Measurements from ENCODE around the gene DLL1.

Gene DLL1

DNA sequence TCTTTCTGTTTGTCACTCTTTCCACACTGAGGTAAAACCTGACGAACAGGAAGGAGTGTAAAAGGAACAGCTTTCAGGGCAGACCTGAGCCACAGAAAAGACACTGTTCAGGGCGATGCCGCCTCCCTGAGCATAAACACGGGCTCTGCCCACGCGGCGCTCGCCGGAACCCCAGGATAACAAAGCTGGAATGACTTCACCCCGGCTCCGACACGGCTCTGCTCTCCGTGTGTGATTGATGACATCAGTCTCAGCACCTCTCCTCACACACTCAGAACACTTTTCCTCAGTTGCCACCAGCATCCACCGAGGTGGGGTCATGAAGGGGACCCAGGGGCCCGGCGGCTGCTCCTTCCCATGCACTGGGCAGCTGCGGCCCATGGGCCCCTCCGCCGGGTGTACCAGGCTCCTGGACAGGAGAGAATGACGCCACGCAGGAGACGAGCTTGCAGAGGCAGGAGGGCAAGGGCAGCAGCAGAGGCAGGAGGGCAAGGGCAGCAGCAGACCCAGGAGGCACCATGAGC lies 43.6 kb downstream of the DLL1 start:
- H3K4me3 ChIP-seq (replicated peaks; ENCODE audit: low read depth, low read length) = no peak overlapping the region
- TF ChIP-seq CTCF (IDR thresholded peaks at IDR 0.05; ENCODE audit: insufficient read depth, low read length, poor library complexity, severe bottlenecking) = no peak
- no peaks in the 10 kb centered on the region; the same call in 1 of the 2 replicates for H3K27me3 ChIP-seq (replicated peaks; ENCODE audit: control insufficient read depth, insufficient read depth, low read length)
- no peak for DNase-seq (ENCODE audit: extremely low read depth, insufficient read length)
- H3K36me3 ChIP-seq (ENCODE audit: control insufficient read depth, insufficient read depth, low read length) = no peaks in the 10 kb centered on the region

GRCh38 chr6:170245475-170245992 lies 45.3 kb downstream of the DLL1 start:
- DNase-seq (ENCODE audit: extremely low read depth, insufficient read length) = no peak
- Histone ChIP-seq H3K27me3 (replicated peaks; ENCODE audit: control insufficient read depth, insufficient read depth, low read length) (no peaks in the 10 kb centered on the region; the same call in 1 of the 2 replicates), H3K4me3 (replicated peaks; ENCODE audit: low read depth, low read length) (no peak overlapping the region), H3K36me3 (ENCODE audit: control insufficient read depth, insufficient read depth, low read length) (no peaks in the 10 kb centered on the region)
- no peak for TF ChIP-seq CTCF (IDR thresholded peaks at IDR 0.05; ENCODE audit: insufficient read depth, low read length, poor library complexity, severe bottlenecking)

- Histone ChIP-seq H3K27me3 (replicated peaks; ENCODE audit: control insufficient read depth, insufficient read depth, low read length) (no peaks in the 10 kb centered on the region; the same call in 1 of the 2 replicates), H3K4me3 (replicated peaks; ENCODE audit: low read depth, low read length) (no peak overlapping the region), H3K36me3 (ENCODE audit: control insufficient read depth, insufficient read depth, low read length) (no peaks in the 10 kb centered on the region)
- no peak for TF ChIP-seq CTCF (IDR thresholded peaks at IDR 0.05; ENCODE audit: insufficient read depth, low read length, poor library complexity, severe bottlenecking)
- no peak for DNase-seq (ENCODE audit: extremely low read depth, insufficient read length)
These were observed 46.0 kb downstream of the DLL1 start for GRCh38 chr6:170244721-170245474.

GRCh38 chr6:170243791-170244291 lies 47.0 kb downstream of the DLL1 start:
- H3K27me3 ChIP-seq (replicated peaks; ENCODE audit: control insufficient read depth, insufficient read depth, low read length) = no peaks in the 10 kb centered on the region
- no peaks in the 10 kb centered on the region for H3K36me3 ChIP-seq (ENCODE audit: control insufficient read depth, insufficient read depth, low read length)
- H3K4me3 ChIP-seq (replicated peaks; ENCODE audit: low read depth, low read length) = no peak overlapping the region
- no peak for DNase-seq (ENCODE audit: extremely low read depth, insufficient read length)
- TF ChIP-seq CTCF (IDR thresholded peaks at IDR 0.05; ENCODE audit: insufficient read depth, low read length, poor library complexity, severe bottlenecking) = no peak

GRCh38 chr6:170243386-170243785 lies 47.5 kb downstream of the DLL1 start:
- DNase-seq (ENCODE audit: extremely low read depth, insufficient read length) = no peak
- no peak for TF ChIP-seq CTCF (IDR thresholded peaks at IDR 0.05; ENCODE audit: insufficient read depth, low read length, poor library complexity, severe bottlenecking)

More at GRCh38 chr6:170243386-170243785, 47.5 kb downstream of the DLL1 start:
- Histone ChIP-seq H3K36me3 (ENCODE audit: control insufficient read depth, insufficient read depth, low read length) (no peaks in the 10 kb centered on the region), H3K27me3 (replicated peaks; ENCODE audit: control insufficient read depth, insufficient read depth, low read length) (no peaks in the 10 kb centered on the region), H3K4me3 (replicated peaks; ENCODE audit: low read depth, low read length) (no peak overlapping the region)

Data from GM06990 (cell line).